AG09309 (cell line): ENCODE data around the gene GPT2.
A peak's percentile ranks its signal among the peaks of the same experiment; 100 is the strongest.

Experiments used
- DNase-seq: peaks from one replicate; pipeline ENCODE4 v3.0.0-alpha.2; 2010; ENCODE audit warnings: low read depth
- H3K4me3 ChIP-seq: 2 replicates; pipeline ENCODE4 v1.5.1; 2011; ENCODE audit warnings: mild to moderate bottlenecking, low read depth, low read length, moderate library complexity; ENCODE audit not compliant: control insufficient read depth
- TF ChIP-seq, protein P1 (sequence below): IDR thresholded peaks from 2 replicates; pipeline ENCODE4 v1.5.1; 2011; ENCODE audit warnings: mild to moderate bottlenecking, low read depth, low read length, inconsistent platforms; ENCODE audit not compliant: insufficient read depth, control insufficient read depth; ENCODE audit errors: missing control alignments

Gene GPT2

DNA sequence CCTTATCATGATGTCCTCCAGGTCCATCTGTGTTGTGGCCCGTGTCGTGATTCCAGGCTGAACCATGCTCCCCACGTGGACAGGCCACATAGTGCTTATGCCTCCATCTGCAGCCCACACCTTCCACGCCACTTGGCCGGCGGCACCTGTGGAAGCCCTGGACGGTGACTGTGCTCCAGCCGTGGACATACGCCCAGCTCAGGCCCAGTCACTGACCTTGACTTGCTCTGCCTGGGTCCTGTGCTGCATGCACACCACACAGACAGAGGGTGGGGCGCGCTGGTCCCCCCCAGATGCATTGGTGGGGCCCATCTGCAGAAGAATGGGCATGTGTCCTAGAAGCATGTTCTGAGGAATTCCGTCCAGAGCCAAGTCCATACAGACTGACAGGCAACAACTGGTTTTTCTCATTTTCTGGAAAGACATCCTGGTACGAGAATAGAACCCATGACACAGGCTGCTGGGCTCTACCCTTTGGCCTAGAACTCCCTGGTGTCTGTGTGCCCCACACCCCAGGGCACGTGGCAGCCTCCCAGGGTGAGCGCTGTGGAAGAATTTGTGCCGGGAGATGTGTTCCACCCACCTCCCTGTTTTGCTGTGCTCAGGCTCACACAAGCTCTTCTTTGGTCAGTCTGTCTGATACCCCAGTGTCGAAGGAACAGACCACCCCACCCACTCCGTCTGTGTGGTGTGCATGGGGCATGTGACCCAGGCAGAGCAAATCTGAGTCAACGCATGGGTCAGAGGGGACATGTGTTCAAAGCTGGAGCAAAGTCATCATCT lies 39.5 kb downstream of the GPT2 start:
- H3K4me3 ChIP-seq = no peak overlapping the region
- no peak for DNase-seq
- TF ChIP-seq, protein P1, sequence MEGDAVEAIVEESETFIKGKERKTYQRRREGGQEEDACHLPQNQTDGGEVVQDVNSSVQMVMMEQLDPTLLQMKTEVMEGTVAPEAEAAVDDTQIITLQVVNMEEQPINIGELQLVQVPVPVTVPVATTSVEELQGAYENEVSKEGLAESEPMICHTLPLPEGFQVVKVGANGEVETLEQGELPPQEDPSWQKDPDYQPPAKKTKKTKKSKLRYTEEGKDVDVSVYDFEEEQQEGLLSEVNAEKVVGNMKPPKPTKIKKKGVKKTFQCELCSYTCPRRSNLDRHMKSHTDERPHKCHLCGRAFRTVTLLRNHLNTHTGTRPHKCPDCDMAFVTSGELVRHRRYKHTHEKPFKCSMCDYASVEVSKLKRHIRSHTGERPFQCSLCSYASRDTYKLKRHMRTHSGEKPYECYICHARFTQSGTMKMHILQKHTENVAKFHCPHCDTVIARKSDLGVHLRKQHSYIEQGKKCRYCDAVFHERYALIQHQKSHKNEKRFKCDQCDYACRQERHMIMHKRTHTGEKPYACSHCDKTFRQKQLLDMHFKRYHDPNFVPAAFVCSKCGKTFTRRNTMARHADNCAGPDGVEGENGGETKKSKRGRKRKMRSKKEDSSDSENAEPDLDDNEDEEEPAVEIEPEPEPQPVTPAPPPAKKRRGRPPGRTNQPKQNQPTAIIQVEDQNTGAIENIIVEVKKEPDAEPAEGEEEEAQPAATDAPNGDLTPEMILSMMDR = no peak

DNA sequence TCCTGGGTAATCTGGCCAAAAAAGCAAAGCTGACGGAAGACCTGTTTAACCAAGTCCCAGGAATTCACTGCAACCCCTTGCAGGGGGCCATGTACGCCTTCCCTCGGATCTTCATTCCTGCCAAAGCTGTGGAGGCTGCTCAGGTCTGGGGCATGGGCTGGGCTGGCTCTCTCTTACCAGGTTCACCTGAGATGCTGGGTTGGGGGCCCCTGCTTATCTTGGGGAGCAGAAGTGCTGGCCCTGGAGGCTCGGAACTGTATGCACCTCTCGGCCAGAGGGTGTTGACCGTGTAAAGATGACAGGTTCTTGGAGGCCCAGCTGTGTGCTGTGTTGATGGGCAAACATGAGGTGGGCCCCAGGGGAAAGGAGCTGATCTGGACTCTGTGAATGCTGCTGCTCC lies 40.2 kb downstream of the GPT2 start:
- TF ChIP-seq, protein P1 = no peak
- H3K4me3 ChIP-seq = no peak overlapping the region
- DNase-seq = no peak

DNA sequence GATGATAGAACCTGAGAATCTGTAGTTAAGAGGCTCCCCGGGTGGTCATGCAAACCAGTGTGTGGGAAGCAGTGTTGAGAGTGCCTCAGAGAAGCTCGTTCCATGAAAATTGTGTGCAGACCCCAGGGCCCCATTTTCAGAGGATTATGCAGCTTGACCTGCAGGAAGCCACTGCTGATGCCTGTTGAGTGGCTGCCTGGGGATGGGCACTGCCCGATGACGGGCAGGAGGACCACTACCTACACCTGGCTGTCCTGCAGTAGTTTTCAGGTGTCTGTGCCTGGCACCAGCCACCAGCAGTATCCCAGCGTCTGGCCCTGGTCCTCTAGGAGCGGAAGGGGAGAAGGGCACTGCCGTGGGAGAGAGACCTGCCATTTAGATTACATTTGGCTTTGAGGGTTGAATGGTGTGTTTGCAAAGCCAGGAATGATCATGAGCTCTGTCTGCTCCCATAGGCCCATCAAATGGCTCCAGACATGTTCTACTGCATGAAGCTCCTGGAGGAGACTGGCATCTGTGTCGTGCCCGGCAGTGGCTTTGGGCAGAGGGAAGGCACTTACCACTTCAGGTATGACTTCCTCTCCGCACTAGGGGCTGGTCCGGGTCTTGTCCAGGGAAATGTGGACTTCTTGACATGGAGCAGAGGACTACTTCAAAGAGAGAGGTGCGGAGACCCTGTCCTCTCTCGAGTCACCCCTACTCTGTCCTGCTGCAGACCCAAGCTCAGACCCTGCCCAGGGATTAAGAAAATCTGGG lies 42.5 kb downstream of the GPT2 start:
- no peak for DNase-seq
- H3K4me3 ChIP-seq = no peak overlapping the region
- TF ChIP-seq, protein P1 = no peak

DNA sequence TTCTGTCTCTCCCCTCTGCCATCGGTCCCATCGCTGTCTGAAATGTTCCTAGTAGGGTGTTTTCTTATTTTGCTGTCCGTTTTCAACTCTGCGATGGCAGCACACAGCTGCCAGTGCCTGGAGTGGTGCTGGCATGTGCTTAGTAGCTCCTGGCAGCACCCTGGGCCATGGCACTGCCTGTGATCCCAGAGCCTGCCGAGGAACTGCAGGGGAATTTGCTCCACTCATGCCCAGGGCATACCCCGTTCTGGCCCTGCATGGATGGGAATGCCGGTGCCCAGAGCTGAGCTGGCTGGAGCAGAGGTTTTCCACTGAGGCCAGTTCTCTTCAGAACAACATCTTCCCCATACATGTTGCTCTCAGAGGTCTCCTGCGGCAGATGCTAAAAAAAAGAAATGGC lies 43.1 kb downstream of the GPT2 start:
- TF ChIP-seq, protein P1 = no peak
- no peak for DNase-seq

DNA sequence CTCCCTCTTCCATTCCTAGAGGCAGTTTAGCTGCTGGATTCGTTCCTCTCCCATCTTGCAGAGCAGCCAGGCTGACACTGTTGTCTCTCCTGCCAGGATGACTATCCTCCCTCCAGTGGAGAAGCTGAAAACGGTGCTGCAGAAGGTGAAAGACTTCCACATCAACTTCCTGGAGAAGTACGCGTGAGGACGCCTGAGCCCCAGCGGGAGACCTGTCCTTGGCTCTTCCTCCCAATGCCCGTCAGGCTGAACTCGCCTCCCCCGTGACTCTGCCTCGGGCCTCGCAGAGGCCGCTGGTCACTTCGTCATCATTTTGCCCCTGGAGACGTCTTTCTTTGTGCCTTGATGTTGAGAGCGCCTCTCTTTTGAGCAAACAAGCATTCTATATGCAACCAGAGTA lies 44.6 kb downstream of the GPT2 start:
- TF ChIP-seq, protein P1 = no peak
- H3K4me3 ChIP-seq = no peak overlapping the region
- DNase-seq = no peak

More for the DNA sequence above, 43.1 kb downstream of the GPT2 start:
- no peak overlapping the region for H3K4me3 ChIP-seq

DNA sequence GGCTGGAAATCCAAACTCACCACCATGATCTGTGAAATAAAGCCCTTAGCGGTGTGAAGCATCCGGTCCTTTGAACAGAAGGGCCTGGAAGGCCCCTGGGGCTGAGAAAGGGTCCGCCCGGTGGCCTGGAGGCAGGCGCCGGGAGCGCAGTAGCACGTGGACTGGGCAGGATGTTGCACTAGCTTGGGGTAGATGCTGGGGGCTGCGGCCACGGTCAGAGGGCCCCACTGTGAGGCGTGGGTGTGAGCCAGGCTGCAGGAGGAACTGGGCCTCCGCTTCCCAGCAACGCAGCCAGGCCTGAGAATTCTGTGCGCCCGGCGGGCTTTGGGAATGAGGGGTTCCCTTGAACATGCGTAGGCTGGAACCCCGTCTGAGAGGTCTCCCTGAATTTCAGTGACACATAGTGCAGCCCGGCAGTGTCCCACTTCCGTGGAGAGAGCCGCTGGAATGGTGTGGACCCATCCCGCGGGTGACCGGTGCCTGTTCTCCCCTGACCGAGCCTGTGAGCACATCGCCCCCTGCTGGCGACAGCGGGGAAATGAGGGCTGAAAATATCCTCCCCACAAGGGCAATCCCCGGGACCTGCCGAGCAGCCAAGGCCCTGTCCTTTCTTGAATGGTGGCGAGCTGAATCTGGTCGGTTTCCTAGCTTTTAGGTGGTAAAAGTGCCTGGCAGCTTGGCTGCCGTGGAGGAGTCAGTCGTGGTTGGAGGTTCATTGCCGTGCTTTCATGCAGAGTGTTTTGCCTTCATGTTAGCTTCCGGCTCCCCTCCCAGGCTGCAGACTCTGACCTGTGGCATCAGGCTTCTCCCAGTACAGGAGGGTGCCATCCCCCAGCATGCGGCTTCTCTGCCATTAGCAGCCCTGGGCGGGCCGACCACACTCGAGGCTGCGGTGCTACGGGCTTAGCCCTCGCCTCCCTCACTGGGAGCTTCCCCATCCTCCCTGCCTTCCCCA lies 45.5 kb downstream of the GPT2 start:
- TF ChIP-seq, protein P1 = peak; percentile 92
- peak; percentile 4 for DNase-seq
- no peak overlapping the region for H3K4me3 ChIP-seq
